Heart left ventricle (tissue), 16 donors: ENCODE measurements around the gene DLGAP1. TPM values are rescaled to one million over a fixed set of nuclear protein-coding genes. Genes with fewer than 3 reads are reported as not detected.

Experiments
- ATAC-seq, 4 donors: fragments of 200-7000 bp; cut with Tn5 transposase; one replicate each; pipeline ENCODE4 v1.9.1; 2020 to 2022; ENCODE audit warnings: moderate library complexity in 4 of 4, mild to moderate bottlenecking in 3 of 4, moderate number of reproducible peaks in 1 of 4
- DNase-seq, 5 donors: peaks; one replicate each; pipeline ENCODE4 v3.0.0-alpha.2; 2020
- H3K27ac ChIP-seq, 12 donors: fragments of 200-600 bp; sonication (generic) in 4 of 12; one replicate each; pipeline versions ENCODE4 v1.5.0 to v1.8.0; 2016 to 2022; ENCODE audit warnings: mild to moderate bottlenecking in 2 of 12
- H3K27me3 ChIP-seq, 9 donors: fragments of 200-600 bp; sonication (generic) in 2 of 9; one replicate each; pipeline versions ENCODE4 v1.5.1 to v1.8.0; 2016 to 2022; ENCODE audit warnings: mild to moderate bottlenecking in 3 of 9
- H3K36me3 ChIP-seq, 9 donors: fragments of 200-600 bp; sonication (generic) in 2 of 9; one replicate each; pipeline versions ENCODE4 v1.5.0 to v1.8.0; 2018 to 2022; ENCODE audit warnings: mild to moderate bottlenecking in 2 of 9
- H3K4me1 ChIP-seq, 12 donors: fragments of 200-600 bp; sonication (generic) in 4 of 12; one replicate each; pipeline versions ENCODE4 v1.5.0 to v1.8.0; 2016 to 2022; ENCODE audit warnings: mild to moderate bottlenecking in 3 of 12
- H3K4me3 ChIP-seq, 12 donors: fragments of 200-600 bp; sonication (generic) in 4 of 12; one replicate each; pipeline versions ENCODE4 v1.5.0 to v1.8.0; 2017 to 2022; ENCODE audit warnings: mild to moderate bottlenecking in 9 of 12, moderate library complexity in 4 of 12
- H3K9me3 ChIP-seq, 12 donors: fragments of 200-600 bp; sonication (generic) in 4 of 12; one replicate each; pipeline versions ENCODE4 v1.5.0 to v1.8.0; 2016 to 2022; ENCODE audit warnings: mild to moderate bottlenecking in 1 of 12
- CTCF ChIP-seq, 12 donors: fragments of 200-600 bp; sonication (generic) in 4 of 12; IDR thresholded peaks; one replicate each; pipeline versions ENCODE4 v1.5.0 to v1.8.0; 2018 to 2022; ENCODE audit warnings: antibody characterized with exemption in 12 of 12, mild to moderate bottlenecking in 5 of 12
- POLR2A ChIP-seq, 2 donors: fragments of 450-650 bp; IDR thresholded peaks; one replicate each; pipeline ENCODE4 v1.6.1; 2017; ENCODE audit warnings: antibody characterized with exemption in 2 of 2, mild to moderate bottlenecking in 2 of 2, moderate library complexity in 2 of 2
- WGBS, 4 donors: extraction: QIAGEN DNeasy Blood & Tissue Kit in 2 of 4; methylation state at CpG; one replicate each; pipeline versions ENCODE4 v1.1.5 to v1.1.7; 2013 to 2018; 5-methylcytosine and 5-hydroxymethylcytosine counted together
- intact Hi-C, 10 donors: fragments of 100-400 bp; cut with DNase I; formaldehyde crosslinking; loops; one replicate each; pipeline versions ENCODE4 v1.11.1 to v1.14.2; 2022
- polyA plus RNA-seq, 2 donors: library from polyadenylated mRNA; stranded (reverse); fragments of 200-250 nt; gene quantifications; one replicate each; pipeline ENCODE4 v1.2.3, GENCODE V29; 2013
- total RNA-seq, 9 donors: library from RNA; depleted of rRNA in 2 of 9; stranded (reverse); fragments of >200 nt in 2 of 9; fragmentation: NEBNext Ultra II Directional in 3 of 9; extraction: Animal tissue kit (Norgen Biotek cat#: 25700) in 3 of 9; gene quantifications; one replicate each; pipeline versions ENCODE4 v1.1.0 to v1.2.4, GENCODE V29; 2016 to 2023
- donor health status: ischemic (EF 13 %, LVEDD 7.1; RV severe dilation, severe dysfunction).
- donor health status: healthy with polysubstance abuse.
- donor health status: DM: no; HTN: yes; CAD: no.
- donor health status: DM: no; HTN: no; CAD: no.
- donor health status: ischemic (EF 25% LVEDD 6.9; RV normal size, moderate dysfunction).
- donor health status: ischemic (EF 25% LVEDD 5.7; RV mildly dilated, moderate dysfunction).
- donor health status: healthy.
- donor health status: DM: yes; HTN: yes; CAD: no.
- donor health status: ischemic (EF 35%, LVEDD 5.7; RV mildly dilated, moderate dysfunction).
- donor health status: nonischemic (EF 11% LVEDD 7.7; RV severe dilation, severe dysfunction).
- donor health status: DM: yes; HTN: yes; CAD: no.
- donor health status: PGD.
- donor health status: ischemic (EF 29% LVEDD 5.4; RV normal size, mild dysfunction).
- donor health status: nonischemic (EF 23%, LVEDD 6.1; RV moderate dilation, normal function).

The DLGAP1 gene
- total and polyA plus RNA-seq, 11 donors = 0.10 to 5.5 (median 0.40) TPM; not detected in 1

GRCh38 chr18:3645384-3646156, 809.5 kb downstream of the DLGAP1 start:
- Histone ChIP-seq H3K9me3 (no peaks in the 10 kb centered on the region), H3K4me1 (peaks cover 0 to 11% (median 0%) of the 10 kb centered on the region in 12 donors), H3K27ac (no peak overlapping the region), H3K4me3 (no peak overlapping the region), H3K27me3 (no peaks in the 10 kb centered on the region), H3K36me3 (no peaks in the 10 kb centered on the region)
- intact Hi-C loops = no loop called here
- no peak for TF ChIP-seq POLR2A (IDR thresholded peaks at IDR 0.05)
- TF ChIP-seq CTCF (IDR thresholded peaks at IDR 0.05) = no peak
- ATAC-seq = no peak
- 85 to 89% (median 87%) methylated on average over 5 of the region's 5 CpGs for WGBS, 4 donors
- no peak for DNase-seq

- 89 to 90% (median 89%) methylated on average over 3 of the region's 3 CpGs for WGBS, 4 donors
- TF ChIP-seq CTCF (IDR thresholded peaks at IDR 0.05) = no peak
- TF ChIP-seq POLR2A (IDR thresholded peaks at IDR 0.05) = no peak
- Histone ChIP-seq H3K9me3 (no peaks in the 10 kb centered on the region), H3K36me3 (no peaks in the 10 kb centered on the region), H3K27ac (no peak overlapping the region), H3K27me3 (no peaks in the 10 kb centered on the region), H3K4me3 (no peak overlapping the region), H3K4me1 (no peaks in the 10 kb centered on the region)
- intact Hi-C loops = no loop called here
- DNase-seq = no peak
- no peak for ATAC-seq
These were observed 820.7 kb downstream of the DLGAP1 start for GRCh38 chr18:3634250-3634939.

- ATAC-seq = no peak
- H3K27ac ChIP-seq = no peak overlapping the region
- no peak for DNase-seq
- H3K9me3 ChIP-seq = no peaks in the 10 kb centered on the region
- no peak overlapping the region for H3K4me3 ChIP-seq
- intact Hi-C loops = no loop called here
- no peaks in the 10 kb centered on the region for H3K27me3 ChIP-seq
- H3K4me1 ChIP-seq = no peaks in the 10 kb centered on the region
- WGBS, 4 donors = 89 to 94% (median 91%) methylated on average over 5 of the region's 5 CpGs
- no peak for TF ChIP-seq CTCF (IDR thresholded peaks at IDR 0.05)
- TF ChIP-seq POLR2A (IDR thresholded peaks at IDR 0.05) = no peak
- H3K36me3 ChIP-seq = no peaks in the 10 kb centered on the region
These were observed 823.2 kb downstream of the DLGAP1 start for GRCh38 chr18:3631887-3632286.

GRCh38 chr18:3626929-3627458, 828.1 kb downstream of the DLGAP1 start:
- WGBS, 4 donors = 80 to 85% (median 83%) methylated on average over 5 of the region's 5 CpGs

More at GRCh38 chr18:3626929-3627458, 828.1 kb downstream of the DLGAP1 start:
- Histone ChIP-seq H3K4me1 (peaks cover 0 to 31% (median 21%) of the 10 kb centered on the region in 12 donors), H3K4me3 (no peak overlapping the region), H3K27ac (no peak overlapping the region), H3K9me3 (no peaks in the 10 kb centered on the region), H3K36me3 (no peaks in the 10 kb centered on the region), H3K27me3 (no peaks in the 10 kb centered on the region)
- intact Hi-C loops = no loop called here
- TF ChIP-seq CTCF (IDR thresholded peaks at IDR 0.05) (no peak), POLR2A (IDR thresholded peaks at IDR 0.05) (no peak)
- DNase-seq (no peak), ATAC-seq (no peak)
